Mucosa of stomach (tissue), 1 donor: ENCODE measurements around the gene ZMYM2.

Experiments
- H3K27me3 ChIP-seq: one replicate; pipeline ENCODE4 v1.7.0; 2013; ENCODE audit warnings: mild to moderate bottlenecking, low read length; ENCODE audit not compliant: control insufficient read depth, insufficient read depth
- H3K36me3 ChIP-seq: one replicate; pipeline ENCODE4 v1.7.0; 2013; ENCODE audit warnings: low read length; ENCODE audit not compliant: control insufficient read depth, insufficient read depth
- H3K4me1 ChIP-seq: one replicate; pipeline ENCODE4 v1.7.0; 2013; ENCODE audit warnings: mild to moderate bottlenecking, low read length; ENCODE audit not compliant: control insufficient read depth, insufficient read depth
- H3K4me3 ChIP-seq: one replicate; pipeline ENCODE4 v1.7.0; 2013; ENCODE audit warnings: low read length
- H3K9ac ChIP-seq: one replicate; pipeline ENCODE4 v1.7.0; 2013; ENCODE audit warnings: mild to moderate bottlenecking, low read length, moderate library complexity
- H3K9me3 ChIP-seq: one replicate; pipeline ENCODE4 v1.7.0; 2013; ENCODE audit warnings: mild to moderate bottlenecking, low read length, moderate library complexity; ENCODE audit not compliant: control insufficient read depth
- donor health status: Pancreatic carcinoma.

Gene ZMYM2

GRCh38 chr13:20101467-20102316, 143.2 kb downstream of the ZMYM2 start:
- no peak overlapping the region for H3K9ac ChIP-seq
- H3K36me3 ChIP-seq, result no peaks in the 10 kb centered on the region
- no peak overlapping the region for H3K4me3 ChIP-seq
- H3K4me1 ChIP-seq, result no peaks in the 10 kb centered on the region
- peaks cover 5% of the 10 kb centered on the region for H3K27me3 ChIP-seq
- H3K9me3 ChIP-seq, result no peaks in the 10 kb centered on the region

GRCh38 chr13:20102525-20103180, 144.1 kb downstream of the ZMYM2 start:
- Histone ChIP-seq H3K4me3 (no peak overlapping the region), H3K27me3 (peaks cover 5% of the 10 kb centered on the region), H3K4me1 (no peaks in the 10 kb centered on the region), H3K36me3 (no peaks in the 10 kb centered on the region), H3K9ac (no peak overlapping the region), H3K9me3 (no peaks in the 10 kb centered on the region)

- no peaks in the 10 kb centered on the region for H3K4me1 ChIP-seq
- peaks cover 5% of the 10 kb centered on the region for H3K27me3 ChIP-seq
- no peaks in the 10 kb centered on the region for H3K36me3 ChIP-seq
- no peaks in the 10 kb centered on the region for H3K9me3 ChIP-seq
- no peak overlapping the region for H3K9ac ChIP-seq
- no peak overlapping the region for H3K4me3 ChIP-seq
Measured at GRCh38 chr13:20105161-20105689, 146.7 kb downstream of the ZMYM2 start.

- no peak overlapping the region for H3K4me3 ChIP-seq
- no peaks in the 10 kb centered on the region for H3K36me3 ChIP-seq
- no peaks in the 10 kb centered on the region for H3K4me1 ChIP-seq
- no peak overlapping the region for H3K9ac ChIP-seq
- H3K27me3 ChIP-seq, result peaks cover 5% of the 10 kb centered on the region
- no peaks in the 10 kb centered on the region for H3K9me3 ChIP-seq
Measured at GRCh38 chr13:20106742-20107141, 148.2 kb downstream of the ZMYM2 start.

- Histone ChIP-seq H3K4me3 (no peak overlapping the region), H3K27me3 (no peaks in the 10 kb centered on the region), H3K9me3 (no peaks in the 10 kb centered on the region), H3K4me1 (no peaks in the 10 kb centered on the region), H3K9ac (no peak overlapping the region), H3K36me3 (no peaks in the 10 kb centered on the region)
Measured at GRCh38 chr13:20109037-20109436, 150.5 kb downstream of the ZMYM2 start.

- no peaks in the 10 kb centered on the region for H3K9me3 ChIP-seq
- peaks cover 8% of the 10 kb centered on the region for H3K4me1 ChIP-seq
Measured at GRCh38 chr13:20114066-20114610, 155.6 kb downstream of the ZMYM2 start.

GRCh38 chr13:20116213-20116612, 157.7 kb downstream of the ZMYM2 start:
- Histone ChIP-seq H3K9ac (no peak overlapping the region), H3K9me3 (no peaks in the 10 kb centered on the region), H3K27me3 (no peaks in the 10 kb centered on the region), H3K4me1 (peaks cover 22% of the 10 kb centered on the region), H3K36me3 (no peaks in the 10 kb centered on the region), H3K4me3 (no peak overlapping the region)

More at GRCh38 chr13:20114066-20114610, 155.6 kb downstream of the ZMYM2 start:
- Histone ChIP-seq H3K4me3 (no peak overlapping the region), H3K9ac (no peak overlapping the region), H3K27me3 (no peaks in the 10 kb centered on the region), H3K36me3 (no peaks in the 10 kb centered on the region)

GRCh38 chr13:20118268-20119140, 160.0 kb downstream of the ZMYM2 start:
- H3K9me3 ChIP-seq, result no peaks in the 10 kb centered on the region
- H3K4me1 ChIP-seq, result peaks cover 28% of the 10 kb centered on the region
- H3K27me3 ChIP-seq, result no peaks in the 10 kb centered on the region
- H3K36me3 ChIP-seq, result no peaks in the 10 kb centered on the region
- peak overlapping the region; percentile 73 for H3K4me3 ChIP-seq
- peak overlapping the region; percentile 86 for H3K9ac ChIP-seq

GRCh38 chr13:20119960-20120359, 161.4 kb downstream of the ZMYM2 start:
- Histone ChIP-seq H3K9ac (no peak overlapping the region), H3K9me3 (no peaks in the 10 kb centered on the region), H3K4me1 (peaks cover 28% of the 10 kb centered on the region), H3K36me3 (no peaks in the 10 kb centered on the region), H3K4me3 (no peak overlapping the region), H3K27me3 (no peaks in the 10 kb centered on the region)

- Histone ChIP-seq H3K9ac (peak overlapping the region; percentile 70), H3K27me3 (no peaks in the 10 kb centered on the region), H3K9me3 (no peaks in the 10 kb centered on the region), H3K4me3 (peak overlapping the region; percentile 42), H3K36me3 (no peaks in the 10 kb centered on the region), H3K4me1 (peaks cover 28% of the 10 kb centered on the region)
Measured at GRCh38 chr13:20121159-20121525, 162.6 kb downstream of the ZMYM2 start.

GRCh38 chr13:20124303-20124702, 165.8 kb downstream of the ZMYM2 start:
- H3K4me3 ChIP-seq, result no peak overlapping the region

More at GRCh38 chr13:20124303-20124702, 165.8 kb downstream of the ZMYM2 start:
- no peak overlapping the region for H3K9ac ChIP-seq
- peaks cover 3% of the 10 kb centered on the region for H3K27me3 ChIP-seq
- no peaks in the 10 kb centered on the region for H3K9me3 ChIP-seq
- no peaks in the 10 kb centered on the region for H3K36me3 ChIP-seq
- peaks cover 22% of the 10 kb centered on the region for H3K4me1 ChIP-seq
